Measurements from ENCODE around the gene PTPRE. TPM values are rescaled to one million over a fixed set of nuclear protein-coding genes. Genes with fewer than 3 reads are reported as not detected.

PTPRE gene
- total RNA-seq, 4 donors from 2014 or later = 28.1 to 89.7 (median 54.2) TPM

DNA sequence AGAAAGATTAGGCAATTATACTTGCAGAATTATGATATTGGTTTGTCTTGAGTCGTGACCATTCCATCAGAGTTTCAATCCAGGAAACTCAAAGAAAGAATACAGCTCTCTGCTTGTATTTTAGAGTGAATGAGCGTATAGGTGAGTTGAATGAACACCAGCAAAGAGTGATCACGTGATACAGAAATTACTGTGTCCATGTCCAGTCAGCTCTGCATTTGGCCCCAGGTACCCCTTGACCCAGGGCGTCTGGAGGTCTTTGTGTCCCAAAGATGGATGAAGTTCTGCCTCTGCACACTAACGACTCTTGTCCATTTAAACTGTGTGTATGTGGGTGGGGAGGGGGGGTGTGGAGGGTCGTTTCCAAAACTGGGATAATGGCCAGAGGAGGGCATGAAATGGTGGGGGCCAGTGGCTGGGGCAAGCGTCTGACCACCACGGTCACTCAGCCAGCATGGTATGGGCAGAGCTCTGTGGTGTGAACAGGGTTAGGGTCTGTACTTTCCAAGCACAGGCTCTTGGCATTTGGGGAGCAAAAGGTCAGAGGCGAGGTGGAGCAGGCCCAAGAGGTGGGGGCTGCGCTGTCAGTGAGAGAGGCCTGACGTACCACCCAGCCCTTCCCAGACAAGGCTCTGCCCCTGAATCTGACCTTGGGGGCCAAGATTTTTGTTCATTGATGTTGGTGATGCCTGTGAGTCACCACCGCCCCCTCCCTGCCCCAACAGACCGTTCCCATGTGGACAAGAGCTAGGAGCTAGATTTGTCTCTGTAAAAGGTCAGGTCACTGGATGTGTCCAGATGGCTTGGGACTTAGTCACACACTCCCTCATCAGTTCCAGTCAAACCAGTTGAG, 1.4 kb downstream of the PTPRE start:
- ATAC-seq (ENCODE audit: low FRiP score) (peak; percentile 65), DNase-seq (ENCODE audit: low spot score) (peak; percentile 64)
- TF ChIP-seq CTCF (IDR thresholded peaks at IDR 0.05) = no peak

- TF ChIP-seq CTCF (IDR thresholded peaks at IDR 0.05) = no peak
- DNase-seq (ENCODE audit: low spot score) (no peak), ATAC-seq (ENCODE audit: low FRiP score) (no peak)
These were observed 2.0 kb downstream of the PTPRE start for GRCh38 chr10:127908959-127909267.

GRCh38 chr10:127909716-127910463, 3.0 kb downstream of the PTPRE start:
- DNase-seq (ENCODE audit: low spot score) (no peak), ATAC-seq (ENCODE audit: low FRiP score) (no peak)
- TF ChIP-seq CTCF (IDR thresholded peaks at IDR 0.05) = no peak

DNA sequence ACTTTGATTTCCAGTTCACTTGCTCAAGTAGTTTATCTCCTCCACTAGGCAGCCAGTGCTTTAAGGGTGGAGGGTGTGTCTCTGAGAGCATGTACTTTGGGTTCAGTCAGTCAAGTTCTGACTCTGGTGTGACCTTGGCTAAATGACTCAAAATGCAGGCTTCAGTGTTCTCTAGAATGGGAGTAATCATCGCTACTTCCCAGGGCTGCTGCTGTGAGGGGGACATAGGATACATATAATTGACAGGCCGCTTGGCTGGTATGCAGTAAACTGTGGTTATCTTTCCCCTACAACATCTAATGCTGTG, 3.5 kb downstream of the PTPRE start:
- DNase-seq (ENCODE audit: low spot score) (no peak), ATAC-seq (ENCODE audit: low FRiP score) (no peak)
- no peak for TF ChIP-seq CTCF (IDR thresholded peaks at IDR 0.05)

- ATAC-seq (ENCODE audit: low FRiP score) (no peak), DNase-seq (ENCODE audit: low spot score) (no peak)
- no peak for TF ChIP-seq CTCF (IDR thresholded peaks at IDR 0.05)
These were observed 4.4 kb downstream of the PTPRE start for GRCh38 chr10:127911218-127911866.

GRCh38 chr10:127911867-127912257, 5.0 kb downstream of the PTPRE start:
- no peak for TF ChIP-seq CTCF (IDR thresholded peaks at IDR 0.05)
- ATAC-seq (ENCODE audit: low FRiP score) = no peak
- DNase-seq (ENCODE audit: low spot score) = no peak

All from omental fat pad (tissue), 4 donors.